GM18505 (cell line): ENCODE data around the gene SLC10A3.

Experiments used
- ATAC-seq: cut with Tn5 transposase; IDR thresholded peaks from one replicate; pipeline ENCODE4 v1.9.1; 2021; ENCODE audit not compliant: unreplicated experiment
- POLR2A ChIP-seq: IDR thresholded peaks from 4 replicates; pipeline ENCODE4 v1.6.1; 2011; ENCODE audit warnings: borderline replicate concordance; ENCODE audit not compliant: insufficient read depth, insufficient read length; ENCODE audit errors: extremely low read depth

SLC10A3 gene

GRCh38 chrX:154490414-154491083, at the start of gene SLC10A3:
Gene SLC10A3 (minus strand): TSS chrX:154490629. CDS start chrX:154488940, 1,689 bp downstream.
- peak; percentile 80 for ATAC-seq

DNA sequence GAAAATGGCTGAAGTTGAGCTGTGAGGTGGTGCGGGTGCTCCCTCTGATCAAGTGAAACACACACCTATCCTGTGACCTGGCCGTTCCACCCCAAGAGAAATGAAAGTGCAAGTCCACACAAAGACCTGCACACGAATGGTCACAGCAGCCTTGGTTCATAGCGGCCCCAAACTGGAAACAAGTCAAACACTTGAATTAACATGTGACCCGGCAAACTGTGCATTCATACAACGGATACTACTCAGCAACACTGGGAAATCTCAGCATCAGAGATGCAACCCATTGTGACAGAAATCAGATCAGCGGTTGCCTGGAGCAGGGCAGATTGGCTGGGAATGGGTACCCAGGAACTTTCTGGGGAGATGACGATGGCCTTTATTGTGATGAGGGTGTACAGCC, 48.6 kb upstream of the SLC10A3 start:
- no peak for TF ChIP-seq POLR2A
- no peak for ATAC-seq

More at GRCh38 chrX:154490414-154491083, at the start of gene SLC10A3:
- peak; percentile 95 for TF ChIP-seq POLR2A

DNA sequence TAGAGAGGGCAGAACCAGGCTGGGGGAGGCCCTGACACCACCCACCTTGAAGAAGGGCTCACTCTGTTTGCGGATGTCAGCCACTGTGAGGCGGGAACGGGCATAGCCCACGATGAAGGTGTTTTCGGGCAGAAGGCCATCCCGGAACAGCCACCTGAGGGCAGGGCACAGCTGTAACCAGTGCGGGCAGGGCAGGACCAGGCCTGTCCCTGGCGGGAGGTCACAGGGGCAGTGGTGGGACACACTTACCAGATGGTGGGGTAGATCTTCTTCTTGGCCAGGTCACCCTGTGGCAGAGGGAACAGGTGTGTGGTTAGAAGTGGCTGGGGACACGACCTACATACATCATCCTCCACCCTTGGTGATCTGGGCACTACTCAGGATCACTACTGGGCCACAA, 45.5 kb upstream of the SLC10A3 start:
- TF ChIP-seq POLR2A = no peak
- ATAC-seq = no peak

GRCh38 chrX:154534526-154535322, 44.3 kb upstream of the SLC10A3 start:
- TF ChIP-seq POLR2A = no peak
- peak; percentile 91 for ATAC-seq

- ATAC-seq = no peak
- no peak for TF ChIP-seq POLR2A
Observed at GRCh38 chrX:154532690-154533089, 42.3 kb upstream of the SLC10A3 start.

- TF ChIP-seq POLR2A = no peak
- no peak for ATAC-seq
Observed at GRCh38 chrX:154531626-154532025, 41.2 kb upstream of the SLC10A3 start.

DNA sequence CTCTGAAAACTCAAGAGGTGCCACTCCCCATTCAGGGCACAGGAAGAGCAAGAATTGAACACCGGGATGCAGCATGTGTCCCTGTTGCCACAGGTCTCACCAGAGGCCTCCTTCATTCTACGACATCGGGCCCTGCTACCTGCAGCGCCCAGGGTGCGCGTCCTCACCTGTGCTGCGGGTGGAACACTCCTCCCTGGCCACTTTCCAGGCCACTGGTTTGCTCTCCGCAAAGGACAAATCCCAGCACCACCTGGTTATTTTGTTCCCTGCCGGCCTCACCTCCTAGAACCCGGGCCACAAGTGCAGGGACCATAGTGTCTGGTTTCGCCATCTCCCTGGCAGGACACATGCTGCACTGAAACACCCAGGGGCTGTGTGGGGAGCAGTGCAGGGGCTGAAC, 39.9 kb upstream of the SLC10A3 start:
- ATAC-seq = no peak
- no peak for TF ChIP-seq POLR2A

DNA sequence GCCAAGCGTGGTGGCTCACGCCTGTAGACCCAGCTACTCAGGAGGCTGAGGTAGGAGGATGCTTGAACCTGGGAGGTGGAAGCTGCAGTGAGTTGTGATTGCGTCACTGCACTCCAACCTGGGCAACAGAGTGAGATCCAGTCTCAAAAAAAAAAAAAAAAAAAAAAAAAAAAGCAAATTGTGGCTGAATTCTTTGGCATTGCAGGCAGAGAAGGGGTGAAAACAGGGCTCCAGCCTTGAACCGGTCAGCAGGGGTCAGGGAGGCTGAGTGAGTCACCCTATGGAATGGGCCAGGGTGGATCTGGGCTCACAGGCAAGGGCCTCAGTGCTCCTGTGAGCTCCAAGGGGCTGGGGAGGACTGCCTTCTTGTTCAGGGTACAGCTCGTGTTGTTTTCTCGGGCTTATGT, 38.8 kb upstream of the SLC10A3 start:
- ATAC-seq = no peak
- TF ChIP-seq POLR2A = no peak

- ATAC-seq = no peak
- no peak for TF ChIP-seq POLR2A
Observed at GRCh38 chrX:154526901-154527675, 36.7 kb upstream of the SLC10A3 start.

GRCh38 chrX:154525606-154526490, 35.4 kb upstream of the SLC10A3 start:
- ATAC-seq = no peak
- TF ChIP-seq POLR2A = no peak

DNA sequence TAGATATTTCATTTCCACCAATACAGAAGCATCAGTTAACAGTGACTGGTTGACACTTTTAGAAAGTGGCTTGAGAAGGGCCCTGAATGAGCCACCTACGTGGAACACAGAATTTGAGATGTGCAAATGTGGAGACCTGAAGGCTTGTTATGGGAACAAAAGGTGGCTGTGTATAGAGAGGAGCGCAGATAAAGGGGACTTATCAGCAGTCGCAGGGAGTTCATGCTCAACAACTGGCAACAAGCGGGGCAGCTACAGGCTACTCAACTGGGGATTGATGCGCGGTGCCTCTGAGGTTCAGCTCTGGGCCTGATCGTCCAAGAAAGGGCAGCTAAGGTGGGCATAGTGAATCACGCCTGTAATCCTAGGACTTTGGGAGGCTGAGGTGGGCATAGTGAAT, 29.0 kb upstream of the SLC10A3 start:
- no peak for TF ChIP-seq POLR2A
- ATAC-seq = no peak

- no peak for TF ChIP-seq POLR2A
- ATAC-seq = no peak
Observed at GRCh38 chrX:154517101-154517781, 26.8 kb upstream of the SLC10A3 start.
